HepG2 (cell line): ENCODE data around the gene CD68. TPM values are rescaled to one million over a fixed set of nuclear protein-coding genes. Genes with fewer than 3 reads are reported as not detected.

Experiments used
- ATF7-NPFF ChIP-seq: sonication (generic); formaldehyde crosslinking; IDR thresholded peaks from 2 replicates; pipeline ENCODE4 v1.8.1; 2023; ENCODE audit warnings: mild to moderate bottlenecking, low read depth, missing genetic modification reagents, moderate library complexity
- BHLHE40 ChIP-seq: IDR thresholded peaks from 2 replicates; pipeline ENCODE4 v1.6.1; 2011; ENCODE audit warnings: low read length, improper control_type of control experiment
- CHD2 ChIP-seq: IDR thresholded peaks from 2 replicates; pipeline ENCODE4 v1.6.1; 2011; ENCODE audit warnings: low read depth, low read length, improper control_type of control experiment
- HNRNPL ChIP-seq: fragments of 200-400 bp; formaldehyde crosslinking; IDR thresholded peaks from 2 replicates; pipeline ENCODE4 v1.6.1; 2017; ENCODE audit warnings: mild to moderate bottlenecking, low read depth, low read length
- IRF2 ChIP-seq: IDR thresholded peaks from 2 replicates; pipeline ENCODE4 v1.6.1; 2018; ENCODE audit warnings: missing genetic modification reagents, missing compliant biosample characterization
- KDM2A ChIP-seq: sonication (generic); formaldehyde crosslinking; IDR thresholded peaks from 2 replicates; pipeline ENCODE4 v1.4.0; 2020; ENCODE audit warnings: low read depth, missing genetic modification reagents, borderline replicate concordance
- KDM4B ChIP-seq: sonication (generic); formaldehyde crosslinking; IDR thresholded peaks from 2 replicates; pipeline ENCODE4 v1.4.0; 2020; ENCODE audit warnings: missing genetic modification reagents
- MAX ChIP-seq: IDR thresholded peaks from 2 replicates; pipeline ENCODE4 v1.6.1; 2012; ENCODE audit warnings: inconsistent platforms
- MED13 ChIP-seq: sonication (generic); formaldehyde crosslinking; IDR thresholded peaks from 2 replicates; pipeline ENCODE4 v1.5.0; 2020; ENCODE audit warnings: missing genetic modification reagents
- PRPF4 ChIP-seq: fragments of 200-400 bp; formaldehyde crosslinking; IDR thresholded peaks from 2 replicates; pipeline ENCODE4 v1.6.1; 2016; ENCODE audit warnings: low read length, low read depth; ENCODE audit not compliant: poor library complexity, severe bottlenecking
- SRF ChIP-seq: IDR thresholded peaks from 2 replicates; pipeline ENCODE4 v1.6.1; 2011; ENCODE audit warnings: mild to moderate bottlenecking, low read depth, low read length, moderate library complexity
- SSRP1 ChIP-seq: IDR thresholded peaks from 2 replicates; pipeline ENCODE4 v1.6.1; 2016; ENCODE audit warnings: control low read depth
- XBP1 ChIP-seq: sonication (generic); formaldehyde crosslinking; IDR thresholded peaks from 2 replicates; pipeline ENCODE4 v1.5.0; 2020; ENCODE audit warnings: missing genetic modification reagents
- ZNF576 ChIP-seq: sonication (generic); formaldehyde crosslinking; IDR thresholded peaks from 2 replicates; pipeline ENCODE4 v1.4.0; 2020; ENCODE audit warnings: mild to moderate bottlenecking, missing genetic modification reagents
- ZNF678 ChIP-seq: sonication (generic); formaldehyde crosslinking; IDR thresholded peaks from 2 replicates; pipeline ENCODE4 v1.4.0; 2020; ENCODE audit warnings: mild to moderate bottlenecking, missing genetic modification reagents
- ZNF766 ChIP-seq: sonication (generic); formaldehyde crosslinking; IDR thresholded peaks from 2 replicates; pipeline ENCODE4 v1.5.0; 2020; ENCODE audit warnings: missing genetic modification reagents, borderline replicate concordance
- ZNF792 ChIP-seq: IDR thresholded peaks from 2 replicates; pipeline ENCODE4 v1.6.1; 2016
- ZSCAN25 ChIP-seq: sonication (generic); formaldehyde crosslinking; IDR thresholded peaks from 2 replicates; pipeline ENCODE4 v1.8.0; 2022; ENCODE audit warnings: mild to moderate bottlenecking, missing genetic modification reagents
- ZSCAN9 ChIP-seq: IDR thresholded peaks from 2 replicates; pipeline ENCODE4 v1.6.1; 2016; ENCODE audit warnings: borderline replicate concordance
- polyA plus RNA-seq, 8 experiments: library from polyadenylated mRNA; depleted of rRNA in 3 of 8; stranded (reverse) in 7 of 8; unstranded in 1 of 8; fragments of >200 nt; fragmentation: Illumina TruSeq in 4 of 8; extraction: Trizol in 4 of 8; gene quantifications; 2 replicates each; pipeline versions ENCODE4 v1.2.1 to v1.2.3, GENCODE V29; 2011 to 2016; ENCODE audit warnings: low read depth in 4 of 8, missing spikeins in 1 of 8, mixed read lengths in 1 of 8; ENCODE audit not compliant: insufficient read depth in 1 of 8
- total RNA-seq, 5 experiments: library from RNA; depleted of rRNA; stranded (reverse); fragments of >200 nt; fragmentation: Illumina TruSeq; extraction: Trizol; gene quantifications; 2 replicates each; pipeline ENCODE4 v1.2.3, GENCODE V29; 2016; ENCODE audit warnings: low read depth in 1 of 5
- TF ChIP-seq, protein P1 (sequence below): IDR thresholded peaks from 2 replicates; pipeline ENCODE4 v1.6.1; 2016; ENCODE audit warnings: low read depth, borderline replicate concordance
- TF ChIP-seq, protein P2 (sequence below): sonication (generic); formaldehyde crosslinking; IDR thresholded peaks from 2 replicates; pipeline ENCODE4 v1.4.0; 2020; ENCODE audit warnings: missing genetic modification reagents
- TF ChIP-seq, protein P3 (sequence below): sonication (generic); formaldehyde crosslinking; conservative IDR thresholded peaks from 2 replicates; pipeline ENCODE4 v1.5.0; 2020; ENCODE audit warnings: missing genetic modification reagents
- TF ChIP-seq, protein P4 (sequence below): sonication (generic); formaldehyde crosslinking; IDR thresholded peaks from 2 replicates; pipeline ENCODE4 v1.4.0; 2020; ENCODE audit warnings: missing genetic modification reagents, borderline replicate concordance

The CD68 gene
- total and polyA plus RNA-seq, 2 of the 13 experiments (the other 11 are each of a cell fraction or from before 2014, with no cell fraction given) = 10.3 to 104 TPM

- TF ChIP-seq ZNF678 (CRISPR knock-in tag) (no peak), ZNF576 (CRISPR knock-in tag) (no peak), ZNF792 (CRISPR knock-in tag) (peak; percentile 74; the same call in 1 of the 2 replicates), PRPF4 (no peak), MED13 (no peak; the same call in 1 of the 2 replicates), CHD2 (peak; percentile 47; the same call in 1 of the 2 replicates), SSRP1 (CRISPR knock-in tag) (no peak), ZSCAN25 (CRISPR knock-in tag) (0 out of 2 replicates have a peak, but pooled peaks have one; percentile 22), KDM4B (peak; percentile 90; the same call in 1 of the 2 replicates), KDM2A (CRISPR knock-in tag) (peak; percentile 78), XBP1 (CRISPR knock-in tag) (peak; percentile 14; the same call in 1 of the 2 replicates), ZNF766 (CRISPR knock-in tag) (peak; percentile 23; the same call in 1 of the 2 replicates), SRF (no peak), ATF7-NPFF (CRISPR knock-in tag) (peak; percentile 51; the same call in 1 of the 2 replicates), IRF2 (CRISPR knock-in tag) (peak; percentile 77), MAX (peak; percentile 96), ZSCAN9 (CRISPR knock-in tag) (peak; percentile 34; the same call in 1 of the 2 replicates), HNRNPL (no peak; the same call in 1 of the 2 replicates), BHLHE40 (no peak)
- TF ChIP-seq, protein P1, sequence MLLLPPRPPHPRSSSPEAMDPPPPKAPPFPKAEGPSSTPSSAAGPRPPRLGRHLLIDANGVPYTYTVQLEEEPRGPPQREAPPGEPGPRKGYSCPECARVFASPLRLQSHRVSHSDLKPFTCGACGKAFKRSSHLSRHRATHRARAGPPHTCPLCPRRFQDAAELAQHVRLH (CRISPR knock-in tag) = no peak
- TF ChIP-seq, protein P2, sequence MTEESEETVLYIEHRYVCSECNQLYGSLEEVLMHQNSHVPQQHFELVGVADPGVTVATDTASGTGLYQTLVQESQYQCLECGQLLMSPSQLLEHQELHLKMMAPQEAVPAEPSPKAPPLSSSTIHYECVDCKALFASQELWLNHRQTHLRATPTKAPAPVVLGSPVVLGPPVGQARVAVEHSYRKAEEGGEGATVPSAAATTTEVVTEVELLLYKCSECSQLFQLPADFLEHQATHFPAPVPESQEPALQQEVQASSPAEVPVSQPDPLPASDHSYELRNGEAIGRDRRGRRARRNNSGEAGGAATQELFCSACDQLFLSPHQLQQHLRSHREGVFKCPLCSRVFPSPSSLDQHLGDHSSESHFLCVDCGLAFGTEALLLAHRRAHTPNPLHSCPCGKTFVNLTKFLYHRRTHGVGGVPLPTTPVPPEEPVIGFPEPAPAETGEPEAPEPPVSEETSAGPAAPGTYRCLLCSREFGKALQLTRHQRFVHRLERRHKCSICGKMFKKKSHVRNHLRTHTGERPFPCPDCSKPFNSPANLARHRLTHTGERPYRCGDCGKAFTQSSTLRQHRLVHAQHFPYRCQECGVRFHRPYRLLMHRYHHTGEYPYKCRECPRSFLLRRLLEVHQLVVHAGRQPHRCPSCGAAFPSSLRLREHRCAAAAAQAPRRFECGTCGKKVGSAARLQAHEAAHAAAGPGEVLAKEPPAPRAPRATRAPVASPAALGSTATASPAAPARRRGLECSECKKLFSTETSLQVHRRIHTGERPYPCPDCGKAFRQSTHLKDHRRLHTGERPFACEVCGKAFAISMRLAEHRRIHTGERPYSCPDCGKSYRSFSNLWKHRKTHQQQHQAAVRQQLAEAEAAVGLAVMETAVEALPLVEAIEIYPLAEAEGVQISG (CRISPR knock-in tag) = peak; percentile 72
- TF ChIP-seq, protein P3, sequence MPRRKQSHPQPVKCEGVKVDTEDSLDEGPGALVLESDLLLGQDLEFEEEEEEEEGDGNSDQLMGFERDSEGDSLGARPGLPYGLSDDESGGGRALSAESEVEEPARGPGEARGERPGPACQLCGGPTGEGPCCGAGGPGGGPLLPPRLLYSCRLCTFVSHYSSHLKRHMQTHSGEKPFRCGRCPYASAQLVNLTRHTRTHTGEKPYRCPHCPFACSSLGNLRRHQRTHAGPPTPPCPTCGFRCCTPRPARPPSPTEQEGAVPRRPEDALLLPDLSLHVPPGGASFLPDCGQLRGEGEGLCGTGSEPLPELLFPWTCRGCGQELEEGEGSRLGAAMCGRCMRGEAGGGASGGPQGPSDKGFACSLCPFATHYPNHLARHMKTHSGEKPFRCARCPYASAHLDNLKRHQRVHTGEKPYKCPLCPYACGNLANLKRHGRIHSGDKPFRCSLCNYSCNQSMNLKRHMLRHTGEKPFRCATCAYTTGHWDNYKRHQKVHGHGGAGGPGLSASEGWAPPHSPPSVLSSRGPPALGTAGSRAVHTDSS (CRISPR knock-in tag) = 0 out of 2 replicates have a peak, but pooled peaks have one; percentile 45
- TF ChIP-seq, protein P4, sequence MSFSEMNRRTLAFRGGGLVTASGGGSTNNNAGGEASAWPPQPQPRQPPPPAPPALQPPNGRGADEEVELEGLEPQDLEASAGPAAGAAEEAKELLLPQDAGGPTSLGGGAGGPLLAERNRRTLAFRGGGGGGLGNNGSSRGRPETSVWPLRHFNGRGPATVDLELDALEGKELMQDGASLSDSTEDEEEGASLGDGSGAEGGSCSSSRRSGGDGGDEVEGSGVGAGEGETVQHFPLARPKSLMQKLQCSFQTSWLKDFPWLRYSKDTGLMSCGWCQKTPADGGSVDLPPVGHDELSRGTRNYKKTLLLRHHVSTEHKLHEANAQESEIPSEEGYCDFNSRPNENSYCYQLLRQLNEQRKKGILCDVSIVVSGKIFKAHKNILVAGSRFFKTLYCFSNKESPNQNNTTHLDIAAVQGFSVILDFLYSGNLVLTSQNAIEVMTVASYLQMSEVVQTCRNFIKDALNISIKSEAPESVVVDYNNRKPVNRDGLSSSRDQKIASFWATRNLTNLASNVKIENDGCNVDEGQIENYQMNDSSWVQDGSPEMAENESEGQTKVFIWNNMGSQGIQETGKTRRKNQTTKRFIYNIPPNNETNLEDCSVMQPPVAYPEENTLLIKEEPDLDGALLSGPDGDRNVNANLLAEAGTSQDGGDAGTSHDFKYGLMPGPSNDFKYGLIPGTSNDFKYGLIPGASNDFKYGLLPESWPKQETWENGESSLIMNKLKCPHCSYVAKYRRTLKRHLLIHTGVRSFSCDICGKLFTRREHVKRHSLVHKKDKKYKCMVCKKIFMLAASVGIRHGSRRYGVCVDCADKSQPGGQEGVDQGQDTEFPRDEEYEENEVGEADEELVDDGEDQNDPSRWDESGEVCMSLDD = 0 out of 2 replicates have a peak, but pooled peaks have one; percentile 42
Measured at GRCh38 chr17:7573324-7574080, 5.9 kb upstream of the CD68 start (continued).
